ENCODE measurements around the gene SYNJ2. TPM values are rescaled to one million over a fixed set of nuclear protein-coding genes. Genes with fewer than 3 reads are reported as not detected.

Gene SYNJ2
- total and polyA plus RNA-seq, 2 experiments from 2014 or later = 2.8 to 5.6 TPM

DNA sequence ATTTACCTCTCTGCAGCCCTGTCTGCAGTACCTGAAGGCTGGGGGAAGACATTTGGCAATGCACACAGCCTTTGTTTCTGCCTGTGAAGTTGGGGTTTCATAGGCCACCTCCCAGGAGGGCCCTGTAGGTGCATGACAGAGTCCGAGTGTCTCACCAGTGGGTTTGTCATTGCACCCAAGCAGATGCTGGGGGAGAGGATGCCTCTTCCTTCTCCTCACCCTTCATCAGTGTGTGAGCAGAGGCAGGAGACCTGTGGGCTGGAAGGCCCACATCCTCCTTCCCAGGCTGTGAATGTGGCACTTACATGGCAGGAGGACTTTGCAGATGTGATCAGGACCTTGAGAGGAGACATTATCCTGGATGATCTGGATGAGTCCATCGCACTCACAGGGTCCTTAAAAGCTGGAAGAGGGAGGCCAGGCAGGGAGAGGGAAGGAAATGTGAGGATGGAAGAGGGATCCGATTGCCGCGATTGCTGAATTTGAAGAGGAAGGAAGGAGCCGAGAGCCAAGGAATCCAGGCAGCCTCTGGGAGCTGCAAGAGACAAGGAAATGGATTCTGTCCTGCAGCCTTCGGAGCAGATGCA lies 30.4 kb downstream of the SYNJ2 start:
- no peak overlapping the region for H3K4me3 Mint-ChIP-seq
- H3K9me2 ChIP-seq (ENCODE audit: insufficient read depth) = peaks cover 4% of the 10 kb centered on the region; the same call in 1 of the 2 replicates
- ATAC-seq (no peak), DNase-seq (ENCODE audit: low spot score) (no peak)
- peaks cover 26% of the 10 kb centered on the region for H3K36me3 Mint-ChIP-seq (ENCODE audit: low read depth)
- peaks cover 2% of the 10 kb centered on the region; the same call in 1 of the 3 replicates for H3K9me3 Mint-ChIP-seq
- peaks cover 21% of the 10 kb centered on the region for H3K4me1 Mint-ChIP-seq
- no peaks in the 10 kb centered on the region for H3K4me1 ChIP-seq (ENCODE audit: insufficient read depth)
- no peak overlapping the region for H3K4me3 ChIP-seq
- TF ChIP-seq POLR2AphosphoS5 (IDR thresholded peaks at IDR 0.05; ENCODE audit: low read depth) (no peak), NANOG (IDR thresholded peaks at IDR 0.05; ENCODE audit: borderline replicate concordance) (no peak), CREB1 (CRISPR knock-in tag; IDR thresholded peaks at IDR 0.05; ENCODE audit: low read depth) (no peak), ZNF114 (CRISPR knock-in tag; IDR thresholded peaks at IDR 0.05) (no peak), JUNB (IDR thresholded peaks at IDR 0.05; ENCODE audit: unreplicated experiment) (no peak), STAT1 (IDR thresholded peaks at IDR 0.05; ENCODE audit: unreplicated experiment) (no peak), EZH2phosphoT487 (IDR thresholded peaks at IDR 0.05; ENCODE audit: unreplicated experiment) (no peak), EZH2 (IDR thresholded peaks at IDR 0.05; ENCODE audit: low read depth, unreplicated experiment) (no peak)
- TF ChIP-seq, protein P1, sequence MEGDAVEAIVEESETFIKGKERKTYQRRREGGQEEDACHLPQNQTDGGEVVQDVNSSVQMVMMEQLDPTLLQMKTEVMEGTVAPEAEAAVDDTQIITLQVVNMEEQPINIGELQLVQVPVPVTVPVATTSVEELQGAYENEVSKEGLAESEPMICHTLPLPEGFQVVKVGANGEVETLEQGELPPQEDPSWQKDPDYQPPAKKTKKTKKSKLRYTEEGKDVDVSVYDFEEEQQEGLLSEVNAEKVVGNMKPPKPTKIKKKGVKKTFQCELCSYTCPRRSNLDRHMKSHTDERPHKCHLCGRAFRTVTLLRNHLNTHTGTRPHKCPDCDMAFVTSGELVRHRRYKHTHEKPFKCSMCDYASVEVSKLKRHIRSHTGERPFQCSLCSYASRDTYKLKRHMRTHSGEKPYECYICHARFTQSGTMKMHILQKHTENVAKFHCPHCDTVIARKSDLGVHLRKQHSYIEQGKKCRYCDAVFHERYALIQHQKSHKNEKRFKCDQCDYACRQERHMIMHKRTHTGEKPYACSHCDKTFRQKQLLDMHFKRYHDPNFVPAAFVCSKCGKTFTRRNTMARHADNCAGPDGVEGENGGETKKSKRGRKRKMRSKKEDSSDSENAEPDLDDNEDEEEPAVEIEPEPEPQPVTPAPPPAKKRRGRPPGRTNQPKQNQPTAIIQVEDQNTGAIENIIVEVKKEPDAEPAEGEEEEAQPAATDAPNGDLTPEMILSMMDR (conservative IDR thresholded peaks at IDR 0.05; ENCODE audit: low read depth in 2 of 2) = no peak
- TF ChIP-seq, protein P2, sequence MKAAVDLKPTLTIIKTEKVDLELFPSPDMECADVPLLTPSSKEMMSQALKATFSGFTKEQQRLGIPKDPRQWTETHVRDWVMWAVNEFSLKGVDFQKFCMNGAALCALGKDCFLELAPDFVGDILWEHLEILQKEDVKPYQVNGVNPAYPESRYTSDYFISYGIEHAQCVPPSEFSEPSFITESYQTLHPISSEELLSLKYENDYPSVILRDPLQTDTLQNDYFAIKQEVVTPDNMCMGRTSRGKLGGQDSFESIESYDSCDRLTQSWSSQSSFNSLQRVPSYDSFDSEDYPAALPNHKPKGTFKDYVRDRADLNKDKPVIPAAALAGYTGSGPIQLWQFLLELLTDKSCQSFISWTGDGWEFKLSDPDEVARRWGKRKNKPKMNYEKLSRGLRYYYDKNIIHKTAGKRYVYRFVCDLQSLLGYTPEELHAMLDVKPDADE (IDR thresholded peaks at IDR 0.05) = no peak
- TF ChIP-seq, protein P3, sequence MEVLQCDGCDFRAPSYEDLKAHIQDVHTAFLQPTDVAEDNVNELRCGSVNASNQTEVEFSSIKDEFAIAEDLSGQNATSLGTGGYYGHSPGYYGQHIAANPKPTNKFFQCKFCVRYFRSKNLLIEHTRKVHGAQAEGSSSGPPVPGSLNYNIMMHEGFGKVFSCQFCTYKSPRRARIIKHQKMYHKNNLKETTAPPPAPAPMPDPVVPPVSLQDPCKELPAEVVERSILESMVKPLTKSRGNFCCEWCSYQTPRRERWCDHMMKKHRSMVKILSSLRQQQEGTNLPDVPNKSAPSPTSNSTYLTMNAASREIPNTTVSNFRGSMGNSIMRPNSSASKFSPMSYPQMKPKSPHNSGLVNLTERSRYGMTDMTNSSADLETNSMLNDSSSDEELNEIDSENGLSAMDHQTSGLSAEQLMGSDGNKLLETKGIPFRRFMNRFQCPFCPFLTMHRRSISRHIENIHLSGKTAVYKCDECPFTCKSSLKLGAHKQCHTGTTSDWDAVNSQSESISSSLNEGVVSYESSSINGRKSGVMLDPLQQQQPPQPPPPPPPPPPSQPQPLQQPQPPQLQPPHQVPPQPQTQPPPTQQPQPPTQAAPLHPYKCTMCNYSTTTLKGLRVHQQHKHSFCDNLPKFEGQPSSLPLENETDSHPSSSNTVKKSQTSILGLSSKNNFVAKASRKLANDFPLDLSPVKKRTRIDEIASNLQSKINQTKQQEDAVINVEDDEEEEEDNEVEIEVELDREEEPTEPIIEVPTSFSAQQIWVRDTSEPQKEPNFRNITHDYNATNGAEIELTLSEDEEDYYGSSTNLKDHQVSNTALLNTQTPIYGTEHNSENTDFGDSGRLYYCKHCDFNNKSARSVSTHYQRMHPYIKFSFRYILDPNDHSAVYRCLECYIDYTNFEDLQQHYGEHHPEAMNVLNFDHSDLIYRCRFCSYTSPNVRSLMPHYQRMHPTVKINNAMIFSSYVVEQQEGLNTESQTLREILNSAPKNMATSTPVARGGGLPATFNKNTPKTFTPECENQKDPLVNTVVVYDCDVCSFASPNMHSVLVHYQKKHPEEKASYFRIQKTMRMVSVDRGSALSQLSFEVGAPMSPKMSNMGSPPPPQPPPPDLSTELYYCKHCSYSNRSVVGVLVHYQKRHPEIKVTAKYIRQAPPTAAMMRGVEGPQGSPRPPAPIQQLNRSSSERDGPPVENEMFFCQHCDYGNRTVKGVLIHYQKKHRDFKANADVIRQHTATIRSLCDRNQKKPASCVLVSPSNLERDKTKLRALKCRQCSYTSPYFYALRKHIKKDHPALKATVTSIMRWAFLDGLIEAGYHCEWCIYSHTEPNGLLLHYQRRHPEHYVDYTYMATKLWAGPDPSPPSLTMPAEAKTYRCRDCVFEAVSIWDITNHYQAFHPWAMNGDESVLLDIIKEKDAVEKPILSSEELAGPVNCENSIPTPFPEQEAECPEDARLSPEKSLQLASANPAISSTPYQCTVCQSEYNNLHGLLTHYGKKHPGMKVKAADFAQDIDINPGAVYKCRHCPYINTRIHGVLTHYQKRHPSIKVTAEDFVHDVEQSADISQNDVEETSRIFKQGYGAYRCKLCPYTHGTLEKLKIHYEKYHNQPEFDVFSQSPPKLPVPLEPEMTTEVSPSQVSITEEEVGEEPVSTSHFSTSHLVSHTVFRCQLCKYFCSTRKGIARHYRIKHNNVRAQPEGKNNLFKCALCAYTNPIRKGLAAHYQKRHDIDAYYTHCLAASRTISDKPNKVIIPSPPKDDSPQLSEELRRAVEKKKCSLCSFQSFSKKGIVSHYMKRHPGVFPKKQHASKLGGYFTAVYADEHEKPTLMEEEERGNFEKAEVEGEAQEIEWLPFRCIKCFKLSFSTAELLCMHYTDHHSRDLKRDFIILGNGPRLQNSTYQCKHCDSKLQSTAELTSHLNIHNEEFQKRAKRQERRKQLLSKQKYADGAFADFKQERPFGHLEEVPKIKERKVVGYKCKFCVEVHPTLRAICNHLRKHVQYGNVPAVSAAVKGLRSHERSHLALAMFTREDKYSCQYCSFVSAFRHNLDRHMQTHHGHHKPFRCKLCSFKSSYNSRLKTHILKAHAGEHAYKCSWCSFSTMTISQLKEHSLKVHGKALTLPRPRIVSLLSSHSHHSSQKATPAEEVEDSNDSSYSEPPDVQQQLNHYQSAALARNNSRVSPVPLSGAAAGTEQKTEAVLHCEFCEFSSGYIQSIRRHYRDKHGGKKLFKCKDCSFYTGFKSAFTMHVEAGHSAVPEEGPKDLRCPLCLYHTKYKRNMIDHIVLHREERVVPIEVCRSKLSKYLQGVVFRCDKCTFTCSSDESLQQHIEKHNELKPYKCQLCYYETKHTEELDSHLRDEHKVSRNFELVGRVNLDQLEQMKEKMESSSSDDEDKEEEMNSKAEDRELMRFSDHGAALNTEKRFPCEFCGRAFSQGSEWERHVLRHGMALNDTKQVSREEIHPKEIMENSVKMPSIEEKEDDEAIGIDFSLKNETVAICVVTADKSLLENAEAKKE (CRISPR knock-in tag; IDR thresholded peaks at IDR 0.05) = no peak
- TF ChIP-seq, protein P4, sequence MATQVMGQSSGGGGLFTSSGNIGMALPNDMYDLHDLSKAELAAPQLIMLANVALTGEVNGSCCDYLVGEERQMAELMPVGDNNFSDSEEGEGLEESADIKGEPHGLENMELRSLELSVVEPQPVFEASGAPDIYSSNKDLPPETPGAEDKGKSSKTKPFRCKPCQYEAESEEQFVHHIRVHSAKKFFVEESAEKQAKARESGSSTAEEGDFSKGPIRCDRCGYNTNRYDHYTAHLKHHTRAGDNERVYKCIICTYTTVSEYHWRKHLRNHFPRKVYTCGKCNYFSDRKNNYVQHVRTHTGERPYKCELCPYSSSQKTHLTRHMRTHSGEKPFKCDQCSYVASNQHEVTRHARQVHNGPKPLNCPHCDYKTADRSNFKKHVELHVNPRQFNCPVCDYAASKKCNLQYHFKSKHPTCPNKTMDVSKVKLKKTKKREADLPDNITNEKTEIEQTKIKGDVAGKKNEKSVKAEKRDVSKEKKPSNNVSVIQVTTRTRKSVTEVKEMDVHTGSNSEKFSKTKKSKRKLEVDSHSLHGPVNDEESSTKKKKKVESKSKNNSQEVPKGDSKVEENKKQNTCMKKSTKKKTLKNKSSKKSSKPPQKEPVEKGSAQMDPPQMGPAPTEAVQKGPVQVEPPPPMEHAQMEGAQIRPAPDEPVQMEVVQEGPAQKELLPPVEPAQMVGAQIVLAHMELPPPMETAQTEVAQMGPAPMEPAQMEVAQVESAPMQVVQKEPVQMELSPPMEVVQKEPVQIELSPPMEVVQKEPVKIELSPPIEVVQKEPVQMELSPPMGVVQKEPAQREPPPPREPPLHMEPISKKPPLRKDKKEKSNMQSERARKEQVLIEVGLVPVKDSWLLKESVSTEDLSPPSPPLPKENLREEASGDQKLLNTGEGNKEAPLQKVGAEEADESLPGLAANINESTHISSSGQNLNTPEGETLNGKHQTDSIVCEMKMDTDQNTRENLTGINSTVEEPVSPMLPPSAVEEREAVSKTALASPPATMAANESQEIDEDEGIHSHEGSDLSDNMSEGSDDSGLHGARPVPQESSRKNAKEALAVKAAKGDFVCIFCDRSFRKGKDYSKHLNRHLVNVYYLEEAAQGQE (IDR thresholded peaks at IDR 0.05; ENCODE audit: unreplicated experiment) = no peak
- H3K79me2 ChIP-seq (replicated peaks; ENCODE audit: insufficient read depth) = peaks cover 7% of the 10 kb centered on the region
- H4K20me1 ChIP-seq (replicated peaks; ENCODE audit: insufficient read depth) = no peaks in the 10 kb centered on the region
- H3K27ac Mint-ChIP-seq = no peak overlapping the region
- peaks cover 2% of the 10 kb centered on the region for H3K27me3 Mint-ChIP-seq (ENCODE audit: insufficient read depth, low read depth, poor library complexity)
- no peak overlapping the region for H2AFZ ChIP-seq
- H3K27ac ChIP-seq (ENCODE audit: low read depth) = no peak overlapping the region
- H3K27me3 ChIP-seq (ENCODE audit: insufficient read depth) = no peaks in the 10 kb centered on the region
- H3K36me3 ChIP-seq (ENCODE audit: insufficient read depth) = no peaks in the 10 kb centered on the region
- no peak overlapping the region for H3K4me2 ChIP-seq
- H3F3A ChIP-seq (replicated peaks; ENCODE audit: low read depth) = no peaks in the 10 kb centered on the region

Measured in GM23338 (cell line).